Astrocyte of the spinal cord (primary cell): ENCODE data around the gene PPM1H.

Experiments
- DNase-seq: peaks from one replicate; pipeline ENCODE4 v3.0.0; 2011; ENCODE audit warnings: low read depth, low spot score
- H3K4me3 ChIP-seq: 2 replicates; pipeline ENCODE4 v1.5.1; 2011; ENCODE audit warnings: low read depth, mild to moderate bottlenecking, low read length, moderate library complexity
- CTCF ChIP-seq: IDR thresholded peaks from 2 replicates; pipeline ENCODE4 v1.5.1; 2012; ENCODE audit warnings: low read depth, mild to moderate bottlenecking, low read length, inconsistent platforms
- in situ Hi-C: cut with HindIII; loops from 2 replicates; pipeline ENCODE4 v1.10.0; 2017; ENCODE audit warnings: low sequenced_read_pairs

The PPM1H gene

GRCh38 chr12:62930546-62931425 is 4.2 kb downstream of the PPM1H start:
- no peak for TF ChIP-seq CTCF
- H3K4me3 ChIP-seq = no peak overlapping the region
- in situ Hi-C loops = no loop called here
- DNase-seq = no peak

GRCh38 chr12:62928632-62929031 is 6.3 kb downstream of the PPM1H start:
- H3K4me3 ChIP-seq = no peak overlapping the region
- no peak for DNase-seq
- in situ Hi-C loops = no loop called here

GRCh38 chr12:62925680-62926079 is 9.3 kb downstream of the PPM1H start:
- no peak for DNase-seq
- H3K4me3 ChIP-seq = no peak overlapping the region
- no peak for TF ChIP-seq CTCF
- in situ Hi-C loops = no loop called here

More at GRCh38 chr12:62928632-62929031, 6.3 kb downstream of the PPM1H start:
- no peak for TF ChIP-seq CTCF

- no peak for DNase-seq
- in situ Hi-C loops = no loop called here
Observed at GRCh38 chr12:62924084-62924483, 10.9 kb downstream of the PPM1H start.

GRCh38 chr12:62922539-62922938 is 12.4 kb downstream of the PPM1H start:
- in situ Hi-C loops = no loop called here
- no peak for TF ChIP-seq CTCF
- peak; percentile 6 for DNase-seq
- H3K4me3 ChIP-seq = no peak overlapping the region

More at GRCh38 chr12:62924084-62924483, 10.9 kb downstream of the PPM1H start:
- no peak for TF ChIP-seq CTCF
- no peak overlapping the region for H3K4me3 ChIP-seq

GRCh38 chr12:62919838-62920237 is 15.1 kb downstream of the PPM1H start:
- in situ Hi-C loops = no loop called here
- no peak overlapping the region for H3K4me3 ChIP-seq
- DNase-seq = peak; percentile 59
- TF ChIP-seq CTCF = no peak
